Adipocyte (in vitro differentiated cells): ENCODE measurements around the gene MRPS23.
"Not testable (repeated sequence)": the region's sequence is repeated elsewhere in the genome, so short reads cannot be mapped to it uniquely, and the experiment has no call there.

Experiments
- DNase-seq: peaks from one replicate; pipeline ENCODE4 v3.0.0-alpha.2; 2015; ENCODE audit warnings: low read depth
- H3K27me3 ChIP-seq: replicated peaks from 2 replicates; pipeline ENCODE4 v1.7.0; 2013; ENCODE audit warnings: mild to moderate bottlenecking, low read length, moderate library complexity; ENCODE audit not compliant: control insufficient read depth, insufficient read depth
- H3K36me3 ChIP-seq: 2 replicates; pipeline ENCODE4 v1.7.0; 2013; ENCODE audit warnings: low read length, mild to moderate bottlenecking, moderate library complexity; ENCODE audit not compliant: control insufficient read depth, insufficient read depth, severe bottlenecking
- H3K4me1 ChIP-seq: 2 replicates; pipeline ENCODE4 v1.7.0; 2013; ENCODE audit warnings: mild to moderate bottlenecking, low read length, moderate library complexity; ENCODE audit not compliant: control insufficient read depth, insufficient read depth
- H3K4me3 ChIP-seq: 2 replicates; pipeline ENCODE4 v1.7.0; 2013; ENCODE audit warnings: mild to moderate bottlenecking, low read length, moderate library complexity
- H3K9ac ChIP-seq: 2 replicates; pipeline ENCODE4 v1.7.0; 2013; ENCODE audit warnings: mild to moderate bottlenecking, low read length, moderate library complexity
- H3K9me3 ChIP-seq: 2 replicates; pipeline ENCODE4 v1.7.0; 2013; ENCODE audit warnings: mild to moderate bottlenecking, low read length, moderate library complexity; ENCODE audit not compliant: control insufficient read depth

Gene MRPS23

DNA sequence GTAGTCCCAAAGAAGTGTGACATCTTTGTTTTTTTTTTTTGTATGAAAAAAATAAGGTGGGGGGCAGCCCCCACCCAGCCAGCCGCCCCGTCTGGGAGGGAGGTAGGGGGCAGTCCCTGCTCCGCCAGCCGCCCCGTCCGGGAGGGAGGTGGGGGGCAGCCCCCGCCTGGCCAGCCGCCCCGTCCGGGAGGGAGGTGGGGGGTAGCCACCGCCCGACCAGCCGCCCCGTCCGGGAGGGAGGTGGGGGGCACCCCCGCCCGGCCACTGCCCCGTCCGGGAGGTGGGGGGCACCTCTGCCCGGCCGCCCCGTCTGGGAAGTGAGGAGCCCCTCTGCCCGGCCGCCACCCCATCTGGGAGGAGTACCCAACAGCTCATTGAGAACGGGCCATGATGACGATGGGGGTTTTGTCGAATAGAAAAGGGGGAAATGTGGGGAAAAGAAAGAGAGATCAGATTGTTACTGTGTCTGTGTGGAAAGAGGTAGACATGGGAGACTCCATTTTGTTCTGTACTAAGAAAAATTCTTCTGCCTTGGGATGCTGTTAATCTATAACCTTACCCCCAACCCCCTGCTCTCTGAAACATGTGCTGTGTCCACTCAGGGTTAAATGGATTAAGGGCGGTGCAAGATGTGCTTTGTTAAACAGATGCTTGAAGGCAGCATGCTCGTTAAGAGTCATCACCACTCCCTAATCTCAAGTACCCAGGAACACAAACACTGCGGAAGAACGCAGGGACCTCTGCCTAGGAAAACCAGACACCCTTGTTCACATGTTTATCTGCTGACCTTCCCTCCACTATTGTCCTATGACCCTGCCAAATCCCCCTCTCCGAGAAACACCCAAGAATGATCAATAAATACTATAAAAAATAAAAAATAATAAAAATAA is 3.5 kb downstream of the MRPS23 start:
- H3K27me3 ChIP-seq, H3K4me3 ChIP-seq, H3K9me3 ChIP-seq, DNase-seq, H3K9ac ChIP-seq: not testable (repeated sequence)
- Histone ChIP-seq H3K36me3 (peaks cover 15% of the 10 kb centered on the region), H3K4me1 (peaks cover 20% of the 10 kb centered on the region)

DNA sequence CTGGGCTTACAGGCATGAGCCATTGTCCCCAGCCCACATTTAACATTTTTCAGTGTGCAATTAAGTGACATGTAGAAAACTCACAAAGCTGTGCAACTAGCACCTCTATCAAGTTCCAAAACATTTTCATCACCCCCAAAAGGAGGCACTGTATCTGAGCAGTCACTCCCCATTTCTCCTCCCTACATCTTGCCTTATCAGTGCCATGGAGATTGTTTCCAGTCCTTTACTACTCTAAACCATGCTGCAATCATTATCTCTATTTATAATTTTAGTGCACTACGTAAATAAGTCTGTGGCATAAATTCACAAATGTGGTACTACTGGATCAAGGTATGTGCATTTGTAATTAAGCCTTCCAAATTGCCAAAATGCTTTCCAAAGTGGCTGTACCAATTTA is 7.6 kb downstream of the MRPS23 start:
- no peaks in the 10 kb centered on the region for H3K9me3 ChIP-seq
- peaks cover 8% of the 10 kb centered on the region for H3K4me1 ChIP-seq
- H3K4me3 ChIP-seq, result no peak overlapping the region
- H3K27me3 ChIP-seq, result no peaks in the 10 kb centered on the region
- DNase-seq, result no peak
- peaks cover 43% of the 10 kb centered on the region for H3K36me3 ChIP-seq
- no peak overlapping the region for H3K9ac ChIP-seq

DNA sequence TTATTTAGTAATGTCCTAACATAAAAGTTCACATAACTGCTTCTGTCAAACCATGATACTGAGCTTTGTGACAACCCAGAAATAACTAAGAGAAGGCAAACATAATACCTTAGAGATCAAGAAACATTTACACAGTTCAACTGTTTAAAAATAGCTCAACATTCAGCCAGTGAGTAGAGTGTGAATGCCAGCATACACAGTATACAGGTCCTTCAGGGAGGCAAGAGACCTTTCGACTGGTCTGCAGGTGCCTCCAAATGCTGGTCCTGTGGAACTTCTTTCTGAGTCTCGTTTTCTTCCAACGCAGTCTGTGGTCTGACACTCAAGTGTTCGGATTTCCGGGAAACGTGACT is 10.3 kb downstream of the MRPS23 start:
- Histone ChIP-seq H3K4me1 (peaks cover 8% of the 10 kb centered on the region), H3K9me3 (no peaks in the 10 kb centered on the region), H3K27me3 (no peaks in the 10 kb centered on the region), H3K36me3 (peaks cover 37% of the 10 kb centered on the region), H3K4me3 (no peak overlapping the region), H3K9ac (no peak overlapping the region)
- DNase-seq, result no peak

DNA sequence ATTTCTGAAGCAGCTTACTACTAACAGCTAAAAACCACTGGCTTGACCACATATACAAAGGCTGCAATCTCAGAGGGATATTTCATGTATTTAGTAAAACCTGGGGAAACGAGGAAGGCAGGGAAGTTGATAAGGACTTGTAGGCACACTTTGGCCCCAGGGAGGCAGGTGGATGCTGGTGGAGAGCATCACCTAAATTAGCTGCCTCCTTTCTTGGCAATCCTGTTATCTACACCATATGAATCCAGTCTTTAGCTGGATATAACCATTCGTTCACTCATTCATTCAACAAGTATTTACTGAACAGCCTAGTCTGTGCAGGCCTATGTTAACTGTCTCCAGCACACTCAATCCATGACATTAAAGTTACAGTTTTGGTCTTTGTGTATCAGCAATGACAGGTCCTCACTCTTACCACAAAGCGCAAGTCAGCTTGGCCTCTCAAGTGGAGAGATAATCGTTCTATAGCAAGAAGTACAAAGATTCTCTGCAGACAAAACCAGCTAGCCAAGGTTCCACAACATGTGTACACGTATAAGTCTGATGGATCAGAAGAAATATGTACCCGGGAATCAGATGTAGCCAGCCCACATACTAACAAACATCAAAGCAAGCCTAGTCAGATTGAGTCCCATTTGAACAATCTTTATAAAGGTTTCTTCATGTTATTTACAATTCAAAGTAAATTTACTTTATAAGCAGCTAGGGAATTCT is 10.8 kb downstream of the MRPS23 start:
- Histone ChIP-seq H3K9ac (no peak overlapping the region), H3K9me3 (no peaks in the 10 kb centered on the region), H3K4me3 (no peak overlapping the region), H3K4me1 (peaks cover 12% of the 10 kb centered on the region), H3K36me3 (peaks cover 37% of the 10 kb centered on the region), H3K27me3 (no peaks in the 10 kb centered on the region)
- no peak for DNase-seq

DNA sequence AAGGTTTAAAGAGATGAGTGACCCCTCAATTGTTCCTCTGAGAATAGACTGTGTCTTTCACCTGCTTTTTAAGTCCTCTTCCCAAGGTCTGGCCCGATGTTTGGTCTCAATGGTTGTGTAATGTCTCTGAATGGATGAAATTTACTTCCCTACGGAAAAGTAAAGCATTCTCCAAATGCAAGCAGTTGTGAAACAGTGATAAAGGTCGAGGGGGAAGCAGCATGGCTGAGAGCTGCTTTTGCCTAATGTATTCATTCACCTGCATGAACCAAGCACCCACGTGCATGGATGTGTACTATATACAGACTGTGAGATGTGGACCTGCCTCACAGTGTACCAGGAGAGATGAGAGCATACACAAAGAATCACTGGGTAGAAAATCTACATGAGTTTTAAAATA is 11.4 kb downstream of the MRPS23 start:
- no peak for DNase-seq
- H3K4me1 ChIP-seq, result peaks cover 16% of the 10 kb centered on the region
- H3K9ac ChIP-seq, result no peak overlapping the region
- H3K36me3 ChIP-seq, result peaks cover 36% of the 10 kb centered on the region
- no peaks in the 10 kb centered on the region for H3K9me3 ChIP-seq
- H3K4me3 ChIP-seq, result no peak overlapping the region
- no peaks in the 10 kb centered on the region for H3K27me3 ChIP-seq

DNA sequence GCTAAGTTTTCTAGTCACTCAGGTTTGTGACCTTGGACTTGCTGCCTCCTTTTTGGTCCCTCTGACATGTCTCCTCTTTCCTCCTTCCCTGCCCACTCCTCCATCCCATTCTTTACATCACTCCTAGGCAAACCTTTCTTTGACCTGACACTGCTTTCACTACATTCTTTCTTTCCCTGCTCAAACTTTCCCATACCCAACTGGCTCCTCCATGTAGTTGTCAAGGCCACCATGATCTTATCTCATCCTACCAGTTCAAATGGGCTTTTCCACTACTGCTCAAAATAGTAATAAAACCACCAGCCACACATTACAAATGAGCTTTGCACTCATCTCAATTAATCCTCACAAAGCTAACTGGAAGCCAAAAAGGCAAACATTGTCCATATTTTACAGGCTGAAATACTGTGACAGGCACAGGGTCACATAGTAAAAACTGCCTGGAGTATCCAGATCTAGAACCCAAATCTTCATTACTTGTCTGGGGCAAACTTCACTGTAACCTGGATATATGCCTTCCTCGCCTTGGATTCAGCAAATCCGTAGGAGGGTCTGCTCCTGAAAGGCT is 14.4 kb downstream of the MRPS23 start:
- no peak for DNase-seq
- Histone ChIP-seq H3K36me3 (peaks cover 26% of the 10 kb centered on the region), H3K9ac (no peak overlapping the region), H3K4me3 (no peak overlapping the region), H3K4me1 (peaks cover 33% of the 10 kb centered on the region), H3K9me3 (no peaks in the 10 kb centered on the region), H3K27me3 (no peaks in the 10 kb centered on the region)

DNA sequence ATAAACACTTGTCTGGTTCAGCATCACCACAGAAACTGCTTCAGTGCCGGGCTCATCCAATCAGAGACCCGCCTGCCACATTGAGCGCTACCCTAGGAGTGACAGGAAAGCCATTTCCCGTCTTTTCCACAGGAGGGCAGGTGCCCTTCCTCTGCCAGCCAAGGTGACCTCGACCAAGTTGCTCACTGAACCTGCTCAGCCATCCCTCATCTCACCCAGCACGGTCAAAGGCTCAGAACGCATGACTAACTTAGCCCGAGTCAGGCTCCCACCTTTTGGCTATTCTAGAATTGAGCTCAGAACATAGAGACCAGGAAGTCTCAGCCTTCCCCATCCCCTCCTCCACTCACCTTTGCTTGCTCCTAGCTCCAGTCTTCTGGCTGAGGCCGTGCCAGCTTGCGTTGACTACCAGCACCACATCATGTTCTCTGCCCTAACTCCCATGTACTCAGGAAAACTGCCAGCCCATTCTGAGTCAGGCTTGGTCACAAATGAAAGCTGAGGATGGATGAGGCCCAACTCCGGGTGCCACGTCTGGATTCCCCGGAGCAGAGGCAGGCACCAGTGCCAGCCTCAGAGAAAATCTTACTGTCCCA is 15.6 kb downstream of the MRPS23 start:
- DNase-seq, result no peak
- H3K9ac ChIP-seq, result no peak overlapping the region

DNA sequence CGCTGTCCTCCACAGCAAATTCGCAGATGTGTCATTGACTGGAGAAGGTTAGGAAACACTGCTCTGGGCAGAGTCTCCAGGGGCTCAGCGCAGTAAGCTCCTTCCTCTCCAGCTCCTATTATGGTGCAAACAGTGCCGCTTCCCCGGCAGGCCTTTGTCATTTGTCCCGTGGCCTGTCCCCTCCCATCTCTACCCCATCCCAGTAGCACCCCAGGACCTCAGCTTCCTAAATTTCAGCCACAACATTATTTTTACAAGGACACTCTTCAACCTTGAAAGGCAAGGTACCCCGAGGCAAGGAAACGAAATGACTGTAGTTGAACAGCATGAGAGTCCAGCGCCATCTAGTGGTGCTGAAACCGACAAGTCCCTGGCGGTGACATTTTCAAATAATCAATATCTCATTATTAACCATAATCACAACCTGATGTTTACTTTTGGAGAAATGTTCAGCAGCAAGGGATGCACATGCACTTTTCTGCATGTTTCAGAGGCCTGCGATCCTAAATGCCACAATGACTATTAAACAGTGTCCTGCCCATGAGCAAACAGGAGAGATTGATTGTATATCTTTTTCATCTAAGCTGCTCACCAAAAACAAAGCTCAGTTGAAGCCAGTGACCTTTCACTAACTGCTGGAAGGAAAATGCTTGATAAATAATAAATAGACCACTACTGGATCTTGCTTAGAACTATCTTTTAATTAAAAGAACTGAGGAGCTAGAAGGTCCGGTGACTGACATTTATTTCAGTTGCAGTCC is 16.5 kb downstream of the MRPS23 start:
- Histone ChIP-seq H3K36me3 (peaks cover 6% of the 10 kb centered on the region), H3K9me3 (no peaks in the 10 kb centered on the region), H3K4me1 (peaks cover 29% of the 10 kb centered on the region), H3K4me3 (peak overlapping the region; percentile 79), H3K9ac (peak overlapping the region; percentile 66), H3K27me3 (no peaks in the 10 kb centered on the region)
- peak; percentile 93 for DNase-seq

More for the DNA sequence above, 15.6 kb downstream of the MRPS23 start:
- no peaks in the 10 kb centered on the region for H3K27me3 ChIP-seq
- no peak overlapping the region for H3K4me3 ChIP-seq
- no peaks in the 10 kb centered on the region for H3K9me3 ChIP-seq
- peaks cover 15% of the 10 kb centered on the region for H3K36me3 ChIP-seq
- H3K4me1 ChIP-seq, result peaks cover 33% of the 10 kb centered on the region

DNA sequence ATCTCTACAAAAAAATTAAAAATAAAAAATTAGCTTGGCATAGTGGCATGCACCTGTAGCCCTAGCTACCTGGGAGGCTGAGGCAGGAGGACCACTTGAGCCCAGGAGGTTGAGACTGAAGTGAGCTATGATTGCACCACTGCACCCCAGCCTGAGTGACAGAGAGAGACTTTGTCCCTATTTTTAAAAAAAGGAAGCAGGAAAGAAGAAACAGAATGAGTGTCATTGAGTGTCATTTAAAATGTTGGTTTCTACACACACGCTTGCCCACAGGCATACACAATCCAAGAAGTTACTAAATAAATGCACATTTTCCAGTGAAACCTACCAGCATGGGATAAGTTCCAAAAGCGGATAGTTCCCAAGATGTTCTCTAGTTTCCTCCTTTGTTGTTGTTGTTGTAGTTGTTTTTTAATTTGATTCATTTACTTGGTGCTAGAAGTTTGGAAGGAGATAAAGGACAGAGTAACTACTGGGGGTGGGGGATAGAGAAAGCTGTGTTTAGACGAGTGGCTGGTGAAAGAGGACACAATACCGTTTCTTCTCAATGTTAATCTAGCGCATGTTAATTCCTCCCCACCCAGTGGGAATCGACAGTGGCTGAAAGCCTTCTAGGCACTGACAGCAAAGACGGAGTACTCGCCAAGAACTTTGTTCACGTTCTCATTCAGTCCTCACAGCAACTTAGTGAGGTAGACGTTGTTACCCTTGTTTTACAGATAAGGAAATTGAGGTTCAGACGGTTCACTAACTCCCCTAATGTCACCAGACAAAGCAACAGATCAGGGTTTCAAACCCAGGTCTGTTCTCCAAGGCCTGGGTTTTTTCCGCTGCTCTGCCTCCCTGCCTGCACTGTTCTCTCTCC is 17.3 kb downstream of the MRPS23 start:
- DNase-seq, result no peak
- H3K4me1 ChIP-seq, result peaks cover 26% of the 10 kb centered on the region
- peaks cover 2% of the 10 kb centered on the region for H3K27me3 ChIP-seq
- H3K36me3 ChIP-seq, result peaks cover 5% of the 10 kb centered on the region
- no peaks in the 10 kb centered on the region for H3K9me3 ChIP-seq
- peak overlapping the region; percentile 79 for H3K4me3 ChIP-seq
- H3K9ac ChIP-seq, result peak overlapping the region; percentile 66

DNA sequence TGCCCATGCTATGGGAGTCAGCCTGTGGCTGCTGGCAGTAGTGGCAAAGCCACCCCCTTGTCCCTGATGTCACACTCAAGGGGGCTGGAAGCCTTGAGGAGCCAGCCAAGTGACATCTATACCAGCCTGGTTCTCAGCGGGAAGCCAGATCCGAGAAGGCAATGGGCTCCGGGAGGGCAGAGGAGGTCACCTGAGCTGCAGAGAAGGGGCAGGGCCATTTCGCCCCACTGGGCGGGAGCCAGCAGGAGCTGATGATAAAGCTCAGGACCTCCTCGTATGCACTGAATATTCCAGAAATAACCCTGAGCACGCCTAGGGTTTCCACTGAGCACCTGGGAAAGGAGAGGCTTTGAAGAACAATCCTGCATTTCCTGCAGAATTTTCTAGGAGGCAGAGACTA is 19.0 kb downstream of the MRPS23 start:
- H3K4me1 ChIP-seq, result peaks cover 26% of the 10 kb centered on the region
- no peaks in the 10 kb centered on the region for H3K9me3 ChIP-seq
- peaks cover 14% of the 10 kb centered on the region for H3K27me3 ChIP-seq
- no peak for DNase-seq
- no peak overlapping the region for H3K4me3 ChIP-seq
- no peaks in the 10 kb centered on the region for H3K36me3 ChIP-seq
- H3K9ac ChIP-seq, result no peak overlapping the region
